ENCODE data around the gene PTPRO. TPM values are rescaled to one million over a fixed set of nuclear protein-coding genes. Genes with fewer than 3 reads are reported as not detected.

PTPRO gene
- total RNA-seq, 1 donor, result under 0.01 TPM

DNA sequence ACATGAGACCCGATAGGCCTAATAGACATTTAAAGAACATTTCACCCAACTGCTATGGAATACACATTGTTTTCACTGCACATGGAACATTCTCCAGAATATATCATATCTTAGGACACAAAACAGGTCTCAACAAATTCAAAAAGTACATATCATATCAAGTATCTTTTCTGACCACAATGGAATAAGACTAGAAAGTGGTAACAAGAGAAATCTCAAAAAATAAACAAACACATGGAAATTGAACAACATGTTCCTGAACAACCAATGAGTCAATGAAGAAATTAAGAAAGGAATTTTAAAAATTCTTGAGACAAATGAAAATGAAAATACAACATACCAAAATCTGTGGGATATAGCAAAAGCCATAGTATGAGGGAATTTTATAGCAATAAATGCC, 208.1 kb downstream of the PTPRO start:
- no peak overlapping the region for H2AFZ ChIP-seq (ENCODE audit: low read length)
- H3K4me2 ChIP-seq (ENCODE audit: insufficient read depth, low read length), result no peak overlapping the region
- TF ChIP-seq, protein P1, sequence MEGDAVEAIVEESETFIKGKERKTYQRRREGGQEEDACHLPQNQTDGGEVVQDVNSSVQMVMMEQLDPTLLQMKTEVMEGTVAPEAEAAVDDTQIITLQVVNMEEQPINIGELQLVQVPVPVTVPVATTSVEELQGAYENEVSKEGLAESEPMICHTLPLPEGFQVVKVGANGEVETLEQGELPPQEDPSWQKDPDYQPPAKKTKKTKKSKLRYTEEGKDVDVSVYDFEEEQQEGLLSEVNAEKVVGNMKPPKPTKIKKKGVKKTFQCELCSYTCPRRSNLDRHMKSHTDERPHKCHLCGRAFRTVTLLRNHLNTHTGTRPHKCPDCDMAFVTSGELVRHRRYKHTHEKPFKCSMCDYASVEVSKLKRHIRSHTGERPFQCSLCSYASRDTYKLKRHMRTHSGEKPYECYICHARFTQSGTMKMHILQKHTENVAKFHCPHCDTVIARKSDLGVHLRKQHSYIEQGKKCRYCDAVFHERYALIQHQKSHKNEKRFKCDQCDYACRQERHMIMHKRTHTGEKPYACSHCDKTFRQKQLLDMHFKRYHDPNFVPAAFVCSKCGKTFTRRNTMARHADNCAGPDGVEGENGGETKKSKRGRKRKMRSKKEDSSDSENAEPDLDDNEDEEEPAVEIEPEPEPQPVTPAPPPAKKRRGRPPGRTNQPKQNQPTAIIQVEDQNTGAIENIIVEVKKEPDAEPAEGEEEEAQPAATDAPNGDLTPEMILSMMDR (IDR thresholded peaks at IDR 0.05; ENCODE audit: extremely low read depth, low read depth, low read length), result no peak
- peaks cover 15% of the 10 kb centered on the region for H3K4me1 ChIP-seq (ENCODE audit: insufficient read depth, low read length)
- no peaks in the 10 kb centered on the region for H4K20me1 ChIP-seq (ENCODE audit: insufficient read depth, low read length)
- no peaks in the 10 kb centered on the region for H3K9me3 ChIP-seq (ENCODE audit: low read depth, low read length)
- DNase-seq (ENCODE audit: insufficient read length, low spot score, missing footprints), result no peak
- H3K27me3 ChIP-seq (ENCODE audit: insufficient read depth, low read length), result peaks cover 3% of the 10 kb centered on the region
- H3K27ac ChIP-seq (ENCODE audit: low read depth, low read length), result no peak overlapping the region
- H3K36me3 ChIP-seq (ENCODE audit: insufficient read depth, low read length), result no peaks in the 10 kb centered on the region
- H3K79me2 ChIP-seq (ENCODE audit: insufficient read depth, low read length), result no peaks in the 10 kb centered on the region
- no peak overlapping the region for H3K4me3 ChIP-seq (ENCODE audit: insufficient read depth, low read length)

DNA sequence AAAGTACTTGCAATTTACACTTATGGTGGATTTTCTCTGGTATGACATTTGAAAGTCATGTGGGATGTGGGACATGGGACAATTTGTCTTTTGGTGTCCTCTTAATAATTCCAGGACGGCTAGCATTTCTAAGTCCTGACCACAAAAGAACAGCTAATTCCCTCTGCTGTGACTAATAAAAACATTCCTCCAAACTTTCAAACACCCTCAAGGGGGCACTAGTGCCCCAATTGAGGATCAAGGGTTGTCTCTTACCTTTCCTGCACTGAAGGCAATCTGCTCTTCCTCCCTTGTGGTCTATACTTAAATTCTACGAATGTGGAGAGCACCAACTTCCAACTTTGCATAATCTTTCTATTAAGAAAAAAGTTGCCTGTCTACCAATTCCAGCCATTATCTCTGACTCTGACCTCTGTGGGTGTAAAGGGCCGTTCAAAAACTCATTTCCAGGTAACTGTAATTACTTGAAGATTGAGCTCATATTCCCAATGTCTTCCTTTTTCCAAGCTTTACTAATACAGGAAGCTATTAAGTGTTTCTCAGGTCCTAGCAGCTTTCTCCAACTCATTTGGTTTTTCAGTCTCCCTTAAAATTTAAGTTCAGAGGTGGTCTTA, 210.2 kb downstream of the PTPRO start:
- Histone ChIP-seq H3K79me2 (ENCODE audit: insufficient read depth, low read length) (no peaks in the 10 kb centered on the region), H3K27ac (ENCODE audit: low read depth, low read length) (no peak overlapping the region), H3K9me3 (ENCODE audit: low read depth, low read length) (no peaks in the 10 kb centered on the region), H3K36me3 (ENCODE audit: insufficient read depth, low read length) (no peaks in the 10 kb centered on the region), H3K4me2 (ENCODE audit: insufficient read depth, low read length) (no peak overlapping the region), H2AFZ (ENCODE audit: low read length) (peak overlapping the region; percentile 9), H3K4me3 (ENCODE audit: insufficient read depth, low read length) (no peak overlapping the region), H3K4me1 (ENCODE audit: insufficient read depth, low read length) (peaks cover 7% of the 10 kb centered on the region), H4K20me1 (ENCODE audit: insufficient read depth, low read length) (no peaks in the 10 kb centered on the region), H3K27me3 (ENCODE audit: insufficient read depth, low read length) (no peaks in the 10 kb centered on the region)
- TF ChIP-seq, protein P1 (IDR thresholded peaks at IDR 0.05; ENCODE audit: extremely low read depth, low read depth, low read length), result peak; percentile 75
- no peak for DNase-seq (ENCODE audit: insufficient read length, low spot score, missing footprints)

DNA sequence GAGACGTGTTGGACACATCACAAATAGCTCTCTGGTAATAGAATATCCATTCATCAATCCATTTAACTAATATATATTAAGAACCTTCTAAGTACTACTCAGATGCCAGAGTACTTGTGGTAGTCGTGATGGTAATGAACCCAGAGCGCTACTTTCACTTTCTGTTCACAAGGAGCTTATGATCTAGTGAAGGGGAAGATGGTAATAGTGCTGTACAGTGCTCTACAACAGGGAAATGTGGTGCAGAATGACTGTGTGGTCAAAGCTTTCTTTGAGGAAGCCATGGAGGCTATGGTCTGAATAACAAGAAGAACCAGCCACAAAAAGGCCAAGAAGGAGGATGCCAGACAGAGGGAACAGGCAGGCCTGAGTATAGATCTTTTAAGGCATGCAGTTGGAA, 212.0 kb downstream of the PTPRO start:
- Histone ChIP-seq H3K27me3 (ENCODE audit: insufficient read depth, low read length) (no peaks in the 10 kb centered on the region), H3K4me2 (ENCODE audit: insufficient read depth, low read length) (peak overlapping the region; percentile 42), H3K4me1 (ENCODE audit: insufficient read depth, low read length) (peaks cover 6% of the 10 kb centered on the region), H3K36me3 (ENCODE audit: insufficient read depth, low read length) (no peaks in the 10 kb centered on the region), H3K79me2 (ENCODE audit: insufficient read depth, low read length) (no peaks in the 10 kb centered on the region), H3K27ac (ENCODE audit: low read depth, low read length) (no peak overlapping the region), H3K4me3 (ENCODE audit: insufficient read depth, low read length) (no peak overlapping the region), H2AFZ (ENCODE audit: low read length) (peak overlapping the region; percentile 59), H4K20me1 (ENCODE audit: insufficient read depth, low read length) (no peaks in the 10 kb centered on the region), H3K9me3 (ENCODE audit: low read depth, low read length) (no peaks in the 10 kb centered on the region)
- TF ChIP-seq, protein P1 (IDR thresholded peaks at IDR 0.05; ENCODE audit: extremely low read depth, low read depth, low read length), result no peak
- no peak for DNase-seq (ENCODE audit: insufficient read length, low spot score, missing footprints)

DNA sequence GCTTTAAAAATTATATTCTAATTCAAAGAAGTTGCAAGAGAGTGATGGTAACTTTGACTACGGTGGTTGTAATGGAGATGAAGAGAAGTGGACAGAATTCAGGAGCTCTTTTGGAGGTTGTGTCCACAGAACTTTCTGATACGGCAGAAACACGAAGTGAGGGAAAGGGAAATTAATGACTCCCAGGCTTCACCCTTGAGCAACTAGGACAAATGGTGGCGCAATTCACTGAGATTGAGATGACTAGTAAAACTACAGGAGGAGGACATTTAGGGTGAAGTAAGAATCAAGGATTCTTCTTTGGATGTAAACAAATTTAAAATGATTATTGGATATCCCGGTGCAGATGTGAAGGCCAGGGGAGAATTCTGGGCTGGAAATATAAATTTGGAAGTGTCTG, 212.6 kb downstream of the PTPRO start:
- no peak overlapping the region for H3K27ac ChIP-seq (ENCODE audit: low read depth, low read length)
- H3K9me3 ChIP-seq (ENCODE audit: low read depth, low read length), result no peaks in the 10 kb centered on the region
- H3K27me3 ChIP-seq (ENCODE audit: insufficient read depth, low read length), result no peaks in the 10 kb centered on the region
- no peak overlapping the region for H3K4me2 ChIP-seq (ENCODE audit: insufficient read depth, low read length)
- no peak for DNase-seq (ENCODE audit: insufficient read length, low spot score, missing footprints)
- no peaks in the 10 kb centered on the region for H3K79me2 ChIP-seq (ENCODE audit: insufficient read depth, low read length)
- TF ChIP-seq, protein P1 (IDR thresholded peaks at IDR 0.05; ENCODE audit: extremely low read depth, low read depth, low read length), result no peak
- no peaks in the 10 kb centered on the region for H4K20me1 ChIP-seq (ENCODE audit: insufficient read depth, low read length)
- H2AFZ ChIP-seq (ENCODE audit: low read length), result peak overlapping the region; percentile 59
- no peak overlapping the region for H3K4me3 ChIP-seq (ENCODE audit: insufficient read depth, low read length)
- H3K36me3 ChIP-seq (ENCODE audit: insufficient read depth, low read length), result no peaks in the 10 kb centered on the region
- peaks cover 6% of the 10 kb centered on the region for H3K4me1 ChIP-seq (ENCODE audit: insufficient read depth, low read length)
